HEK293 (cell line): ENCODE results near the gene STK11.

Experiments used
- BCL11B ChIP-seq: fragments of 450-650 bp; formaldehyde crosslinking; IDR thresholded peaks from 2 replicates; pipeline ENCODE4 v1.5.1; 2016; ENCODE audit warnings: low read depth, missing biosample characterization, missing genetic modification characterization
- GLI2 ChIP-seq: fragments of 450-650 bp; formaldehyde crosslinking; IDR thresholded peaks from 2 replicates; pipeline ENCODE4; 2017; ENCODE audit warnings: missing biosample characterization, missing genetic modification characterization, low read depth, borderline replicate concordance
- HOXD13 ChIP-seq: sonication (generic); formaldehyde crosslinking; IDR thresholded peaks from 2 replicates; pipeline ENCODE4 v1.8.0; 2022; ENCODE audit warnings: missing genetic modification reagents, borderline replicate concordance
- KLF1 ChIP-seq: fragments of 450-650 bp; formaldehyde crosslinking; IDR thresholded peaks from 2 replicates; pipeline ENCODE4 v1.5.1; 2016; ENCODE audit warnings: missing biosample characterization, missing genetic modification characterization
- KLF16 ChIP-seq: fragments of 450-650 bp; formaldehyde crosslinking; IDR thresholded peaks from 2 replicates; pipeline ENCODE4 v1.5.1; 2017; ENCODE audit warnings: missing biosample characterization, missing genetic modification characterization
- PRDM1 ChIP-seq: fragments of 450-650 bp; formaldehyde crosslinking; IDR thresholded peaks from 2 replicates; pipeline ENCODE4; 2016; ENCODE audit warnings: missing biosample characterization, missing genetic modification characterization
- SCRT1 ChIP-seq: fragments of 450-650 bp; formaldehyde crosslinking; IDR thresholded peaks from 2 replicates; pipeline ENCODE4 v1.5.1; 2016; ENCODE audit warnings: missing biosample characterization, missing genetic modification characterization, borderline replicate concordance
- ZBTB17 ChIP-seq: fragments of 450-650 bp; formaldehyde crosslinking; IDR thresholded peaks from 2 replicates; pipeline ENCODE4 v1.5.1; 2016; ENCODE audit warnings: missing biosample characterization, missing genetic modification characterization
- ZBTB26 ChIP-seq: fragments of 450-650 bp; formaldehyde crosslinking; optimal IDR thresholded peaks from 2 replicates; pipeline ENCODE3; 2016; ENCODE audit warnings: missing biosample characterization, mild to moderate bottlenecking, missing genetic modification characterization
- ZNF302 ChIP-seq: fragments of 450-650 bp; formaldehyde crosslinking; IDR thresholded peaks from 2 replicates; pipeline ENCODE4 v1.5.1; 2016; ENCODE audit warnings: missing biosample characterization, missing genetic modification characterization, low read depth
- ZNF404 ChIP-seq: fragments of 450-650 bp; formaldehyde crosslinking; IDR thresholded peaks from 2 replicates; pipeline ENCODE4 v1.5.1; 2017; ENCODE audit warnings: missing biosample characterization, missing genetic modification characterization
- ZNF433 ChIP-seq: fragments of 450-650 bp; formaldehyde crosslinking; IDR thresholded peaks from 2 replicates; pipeline ENCODE4 v1.5.1; 2016; ENCODE audit warnings: missing biosample characterization, missing genetic modification characterization, low read depth
- ZNF501 ChIP-seq: fragments of 450-650 bp; formaldehyde crosslinking; IDR thresholded peaks from 2 replicates; pipeline ENCODE4 v1.5.1; 2016; ENCODE audit warnings: missing biosample characterization, missing genetic modification characterization
- ZNF513 ChIP-seq: fragments of 450-650 bp; IDR thresholded peaks from 2 replicates; pipeline ENCODE4 v1.5.1; 2018; ENCODE audit warnings: missing biosample characterization, missing genetic modification characterization
- ZNF530 ChIP-seq: fragments of 450-650 bp; formaldehyde crosslinking; IDR thresholded peaks from 2 replicates; pipeline ENCODE4 v1.5.1; 2016; ENCODE audit warnings: low read depth, missing biosample characterization, missing genetic modification characterization
- ZNF548 ChIP-seq: fragments of 450-650 bp; formaldehyde crosslinking; IDR thresholded peaks from 2 replicates; pipeline ENCODE4 v1.5.1; 2016; ENCODE audit warnings: missing biosample characterization, missing genetic modification characterization
- ZNF561 ChIP-seq: fragments of 450-650 bp; IDR thresholded peaks from 2 replicates; pipeline ENCODE4 v1.5.1; 2018; ENCODE audit warnings: missing biosample characterization, missing genetic modification characterization, borderline replicate concordance
- ZNF585B ChIP-seq: fragments of 450-650 bp; formaldehyde crosslinking; IDR thresholded peaks from 2 replicates; pipeline ENCODE4 v1.5.1; 2016; ENCODE audit warnings: missing biosample characterization, missing genetic modification characterization
- ZNF677 ChIP-seq: fragments of 450-650 bp; IDR thresholded peaks from 2 replicates; pipeline ENCODE4 v1.5.0; 2018; ENCODE audit warnings: missing biosample characterization, mild to moderate bottlenecking, missing genetic modification characterization, moderate library complexity
- ZNF791 ChIP-seq: fragments of 450-650 bp; formaldehyde crosslinking; IDR thresholded peaks from 2 replicates; pipeline ENCODE4 v1.5.1; 2016; ENCODE audit warnings: missing biosample characterization, missing genetic modification characterization
- ZNF830 ChIP-seq: fragments of 450-650 bp; IDR thresholded peaks from 2 replicates; pipeline ENCODE4 v1.5.0; 2018; ENCODE audit warnings: missing biosample characterization, missing genetic modification characterization, low read depth, mild to moderate bottlenecking, moderate library complexity
- TF ChIP-seq, protein P1 (sequence below): fragments of 450-650 bp; formaldehyde crosslinking; IDR thresholded peaks from 2 replicates; pipeline ENCODE4 v1.5.1; 2016; ENCODE audit warnings: missing biosample characterization, missing genetic modification characterization
- TF ChIP-seq, protein P2 (sequence below): fragments of 450-650 bp; formaldehyde crosslinking; IDR thresholded peaks from 2 replicates; pipeline ENCODE4 v1.5.1; 2017; ENCODE audit warnings: missing biosample characterization, missing genetic modification characterization

Gene STK11

DNA sequence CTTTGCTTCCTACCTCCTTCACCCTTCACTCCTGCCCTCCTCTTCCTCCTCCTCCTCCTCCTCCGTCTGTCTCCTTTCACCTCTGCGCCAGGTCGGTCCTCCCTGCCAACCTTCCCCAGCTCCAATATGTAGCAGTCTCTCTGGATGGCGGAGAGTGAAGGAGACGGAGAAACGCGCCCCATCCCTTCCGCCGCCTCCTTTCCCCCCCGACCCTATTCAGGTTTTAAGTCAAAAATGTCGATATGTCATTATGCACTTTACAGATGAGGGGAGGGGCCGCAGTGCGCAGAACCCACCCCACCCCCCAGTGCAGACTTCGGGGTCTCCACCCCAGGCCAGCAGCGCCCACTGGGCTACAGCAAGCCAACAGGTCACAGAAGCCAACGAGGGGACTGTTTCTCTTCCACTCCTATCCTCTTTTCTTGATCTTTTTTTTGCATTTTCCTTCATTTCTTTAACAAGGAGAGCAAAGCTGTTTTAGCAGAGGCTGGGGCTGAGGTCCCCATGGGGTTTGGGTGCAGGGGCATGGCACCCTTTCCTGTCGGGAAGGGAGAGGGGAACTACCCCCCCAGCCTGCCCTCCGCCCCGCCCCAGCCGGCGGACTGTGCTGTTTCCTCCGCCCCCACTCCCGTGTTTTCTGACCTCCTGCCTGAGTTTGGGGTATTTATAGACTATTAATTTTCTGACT is 52.0 kb downstream of the STK11 start (continued):
- TF ChIP-seq, protein P1, sequence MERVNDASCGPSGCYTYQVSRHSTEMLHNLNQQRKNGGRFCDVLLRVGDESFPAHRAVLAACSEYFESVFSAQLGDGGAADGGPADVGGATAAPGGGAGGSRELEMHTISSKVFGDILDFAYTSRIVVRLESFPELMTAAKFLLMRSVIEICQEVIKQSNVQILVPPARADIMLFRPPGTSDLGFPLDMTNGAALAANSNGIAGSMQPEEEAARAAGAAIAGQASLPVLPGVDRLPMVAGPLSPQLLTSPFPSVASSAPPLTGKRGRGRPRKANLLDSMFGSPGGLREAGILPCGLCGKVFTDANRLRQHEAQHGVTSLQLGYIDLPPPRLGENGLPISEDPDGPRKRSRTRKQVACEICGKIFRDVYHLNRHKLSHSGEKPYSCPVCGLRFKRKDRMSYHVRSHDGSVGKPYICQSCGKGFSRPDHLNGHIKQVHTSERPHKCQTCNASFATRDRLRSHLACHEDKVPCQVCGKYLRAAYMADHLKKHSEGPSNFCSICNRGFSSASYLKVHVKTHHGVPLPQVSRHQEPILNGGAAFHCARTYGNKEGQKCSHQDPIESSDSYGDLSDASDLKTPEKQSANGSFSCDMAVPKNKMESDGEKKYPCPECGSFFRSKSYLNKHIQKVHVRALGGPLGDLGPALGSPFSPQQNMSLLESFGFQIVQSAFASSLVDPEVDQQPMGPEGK (tag by site-specific recombination), result peak; percentile 30; the same call in 1 of the 2 replicates
- TF ChIP-seq SCRT1 (no peak), ZNF791 (tag by site-specific recombination) (no peak), KLF1 (tag by site-specific recombination) (0 out of 2 replicates have a peak, but pooled peaks have one; percentile 38), ZNF585B (tag by site-specific recombination) (no peak), ZNF830 (tag by site-specific recombination) (no peak), ZNF302 (tag by site-specific recombination) (no peak), ZNF530 (tag by site-specific recombination) (no peak), GLI2 (tag by site-specific recombination) (no peak), ZBTB17 (no peak), ZNF501 (tag by site-specific recombination) (no peak), ZNF433 (no peak), ZNF561 (no peak), ZBTB26 (tag by site-specific recombination) (no peak), ZNF404 (tag by site-specific recombination) (no peak), BCL11B (tag by site-specific recombination) (0 out of 2 replicates have a peak, but pooled peaks have one; percentile 32), KLF16 (tag by site-specific recombination) (no peak), PRDM1 (tag by site-specific recombination) (peak; percentile 77), ZNF548 (no peak), HOXD13 (no peak), ZNF513 (tag by site-specific recombination) (peak; percentile 89), ZNF677 (no peak)
- TF ChIP-seq, protein P2, sequence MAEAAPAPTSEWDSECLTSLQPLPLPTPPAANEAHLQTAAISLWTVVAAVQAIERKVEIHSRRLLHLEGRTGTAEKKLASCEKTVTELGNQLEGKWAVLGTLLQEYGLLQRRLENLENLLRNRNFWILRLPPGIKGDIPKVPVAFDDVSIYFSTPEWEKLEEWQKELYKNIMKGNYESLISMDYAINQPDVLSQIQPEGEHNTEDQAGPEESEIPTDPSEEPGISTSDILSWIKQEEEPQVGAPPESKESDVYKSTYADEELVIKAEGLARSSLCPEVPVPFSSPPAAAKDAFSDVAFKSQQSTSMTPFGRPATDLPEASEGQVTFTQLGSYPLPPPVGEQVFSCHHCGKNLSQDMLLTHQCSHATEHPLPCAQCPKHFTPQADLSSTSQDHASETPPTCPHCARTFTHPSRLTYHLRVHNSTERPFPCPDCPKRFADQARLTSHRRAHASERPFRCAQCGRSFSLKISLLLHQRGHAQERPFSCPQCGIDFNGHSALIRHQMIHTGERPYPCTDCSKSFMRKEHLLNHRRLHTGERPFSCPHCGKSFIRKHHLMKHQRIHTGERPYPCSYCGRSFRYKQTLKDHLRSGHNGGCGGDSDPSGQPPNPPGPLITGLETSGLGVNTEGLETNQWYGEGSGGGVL (tag by site-specific recombination), result peak; percentile 56
